Retinal pigment epithelial cell (primary cell): ENCODE results near the gene TP53RK.

Experiments
- DNase-seq: peaks from one replicate; pipeline ENCODE4 v3.0.0-alpha.2; 2010; ENCODE audit warnings: low read depth
- H3K4me3 ChIP-seq: 2 replicates; pipeline ENCODE4 v1.5.1; 2011; ENCODE audit warnings: mild to moderate bottlenecking, low read length, control low read depth, moderate library complexity
- CTCF ChIP-seq: conservative IDR thresholded peaks from 2 replicates; pipeline ENCODE4 v1.5.1; 2011; ENCODE audit warnings: low read depth, low read length, control low read depth, inconsistent platforms

The TP53RK gene

DNA sequence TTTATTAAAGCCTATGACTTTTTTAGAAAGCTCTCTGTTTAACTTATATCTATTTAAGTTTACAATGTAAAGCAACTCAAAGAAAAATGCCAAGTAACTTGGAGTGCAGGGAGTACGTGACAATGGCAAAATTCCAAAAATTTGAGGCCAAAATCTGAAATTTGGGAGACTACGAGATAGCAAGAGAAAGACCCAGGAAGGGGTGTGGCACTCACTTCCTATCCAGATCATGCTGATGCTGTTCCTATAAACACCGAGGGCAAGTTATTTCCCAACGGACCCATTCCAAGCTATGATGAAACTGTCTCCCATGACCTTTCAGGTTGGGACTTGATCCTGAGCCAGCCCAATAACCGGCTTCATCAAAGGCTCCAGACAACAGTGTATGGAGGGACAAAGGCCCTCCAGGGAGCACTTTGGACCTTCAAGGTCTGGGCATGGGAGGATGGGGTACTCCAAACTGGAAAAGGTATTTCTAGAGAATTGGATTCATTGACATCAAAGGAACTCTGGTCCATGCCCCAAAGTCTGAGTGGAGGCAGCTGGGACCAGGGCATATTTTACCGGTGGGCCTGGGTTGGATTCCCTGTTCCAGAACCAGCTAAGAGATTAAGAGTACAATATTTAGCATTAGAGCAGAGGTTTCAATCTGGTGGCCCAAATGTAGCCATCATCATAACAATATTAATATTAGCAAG is 22.3 kb downstream of the TP53RK start:
- H3K4me3 ChIP-seq: no peak overlapping the region
- DNase-seq: no peak
- TF ChIP-seq CTCF: no peak

DNA sequence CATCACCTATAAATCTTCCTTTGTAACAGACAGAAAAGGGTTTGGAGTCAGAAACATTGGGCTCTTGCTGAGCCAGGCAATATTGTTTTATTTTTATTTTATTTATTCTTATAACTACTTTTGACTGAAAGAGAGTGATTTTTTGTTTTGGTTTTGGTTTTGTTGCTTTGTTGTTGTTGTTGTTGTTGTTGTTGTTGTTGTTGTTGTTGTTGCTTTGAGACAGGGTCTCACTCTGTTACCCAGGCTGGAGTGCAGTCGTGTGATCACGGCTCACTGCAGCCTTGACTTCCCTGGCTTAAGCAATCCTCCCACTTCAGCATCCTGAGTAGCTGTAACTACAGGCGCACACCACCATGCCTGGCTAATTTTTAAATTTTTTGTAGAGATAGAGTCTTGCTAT is 22.9 kb downstream of the TP53RK start:
- TF ChIP-seq CTCF: no peak
- H3K4me3 ChIP-seq: no peak overlapping the region
- DNase-seq: no peak

GRCh38 chr20:46665602-46666001 is 23.6 kb downstream of the TP53RK start:
- H3K4me3 ChIP-seq: no peak overlapping the region
- no peak for TF ChIP-seq CTCF
- no peak for DNase-seq

GRCh38 chr20:46663531-46663930 is 25.7 kb downstream of the TP53RK start:
- no peak overlapping the region for H3K4me3 ChIP-seq
- DNase-seq: no peak
- no peak for TF ChIP-seq CTCF

GRCh38 chr20:46661659-46662058 is 27.6 kb downstream of the TP53RK start:
- TF ChIP-seq CTCF: no peak
- no peak overlapping the region for H3K4me3 ChIP-seq
- no peak for DNase-seq

DNA sequence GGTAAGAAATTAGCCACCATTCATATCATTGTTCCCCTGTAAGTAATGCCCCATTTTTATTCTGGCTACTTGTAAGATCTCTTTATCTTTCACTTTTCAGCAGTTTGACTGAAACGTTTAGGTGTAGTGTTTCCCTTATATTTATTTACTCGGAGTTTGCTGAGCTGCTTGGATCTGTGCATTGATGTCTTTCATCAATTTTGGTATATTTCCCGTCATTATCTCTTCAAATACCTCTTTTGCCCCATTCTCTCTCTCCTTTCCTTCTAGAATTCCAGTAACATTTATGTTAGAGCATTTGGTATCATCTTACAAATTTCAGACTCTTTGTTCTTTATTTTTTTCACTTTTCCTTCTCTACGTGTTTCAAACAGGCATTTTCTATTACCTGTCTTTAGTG is 28.8 kb downstream of the TP53RK start:
- no peak overlapping the region for H3K4me3 ChIP-seq
- DNase-seq: no peak

More for the DNA sequence above, 28.8 kb downstream of the TP53RK start:
- no peak for TF ChIP-seq CTCF
